Measurements from ENCODE around the gene DERL2.

DNA sequence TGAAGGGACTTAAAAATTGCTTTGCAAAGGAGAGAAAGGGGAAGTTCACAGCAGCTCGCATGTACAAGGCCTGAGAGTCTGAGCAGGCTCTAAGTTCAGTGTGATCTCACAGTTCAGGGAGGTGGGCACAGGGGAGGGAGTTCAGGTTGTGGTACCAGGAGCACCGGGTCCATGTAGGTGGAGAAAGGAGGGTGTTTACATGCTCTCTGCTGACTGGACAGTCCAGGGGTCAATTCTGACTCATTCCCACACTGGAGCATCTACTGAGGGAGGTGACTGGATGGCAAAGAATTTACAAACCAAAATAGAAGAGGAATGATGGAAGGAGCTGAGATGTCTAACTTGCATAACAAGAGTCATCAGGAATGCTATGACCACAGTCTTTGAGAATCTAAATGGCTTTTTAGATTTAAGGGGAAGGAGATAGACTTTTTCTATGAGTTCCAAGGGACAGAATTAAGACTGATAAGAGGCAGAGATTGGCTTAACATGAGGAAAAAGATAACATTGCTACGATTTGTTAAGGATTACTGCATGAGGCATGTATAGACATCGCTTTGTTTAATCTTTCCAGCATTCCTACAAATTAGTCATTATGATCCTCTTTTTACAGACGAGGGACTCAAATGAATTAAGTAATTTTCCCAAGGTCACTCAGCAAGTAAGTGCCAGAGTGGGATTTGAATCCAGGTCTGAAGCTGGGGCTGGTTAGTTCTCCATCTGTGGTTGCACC lies 30.2 kb upstream of the DERL2 start:
- TF ChIP-seq, protein P1, sequence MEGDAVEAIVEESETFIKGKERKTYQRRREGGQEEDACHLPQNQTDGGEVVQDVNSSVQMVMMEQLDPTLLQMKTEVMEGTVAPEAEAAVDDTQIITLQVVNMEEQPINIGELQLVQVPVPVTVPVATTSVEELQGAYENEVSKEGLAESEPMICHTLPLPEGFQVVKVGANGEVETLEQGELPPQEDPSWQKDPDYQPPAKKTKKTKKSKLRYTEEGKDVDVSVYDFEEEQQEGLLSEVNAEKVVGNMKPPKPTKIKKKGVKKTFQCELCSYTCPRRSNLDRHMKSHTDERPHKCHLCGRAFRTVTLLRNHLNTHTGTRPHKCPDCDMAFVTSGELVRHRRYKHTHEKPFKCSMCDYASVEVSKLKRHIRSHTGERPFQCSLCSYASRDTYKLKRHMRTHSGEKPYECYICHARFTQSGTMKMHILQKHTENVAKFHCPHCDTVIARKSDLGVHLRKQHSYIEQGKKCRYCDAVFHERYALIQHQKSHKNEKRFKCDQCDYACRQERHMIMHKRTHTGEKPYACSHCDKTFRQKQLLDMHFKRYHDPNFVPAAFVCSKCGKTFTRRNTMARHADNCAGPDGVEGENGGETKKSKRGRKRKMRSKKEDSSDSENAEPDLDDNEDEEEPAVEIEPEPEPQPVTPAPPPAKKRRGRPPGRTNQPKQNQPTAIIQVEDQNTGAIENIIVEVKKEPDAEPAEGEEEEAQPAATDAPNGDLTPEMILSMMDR (IDR thresholded peaks at IDR 0.05; ENCODE audit: low read length) = no peak
- TF ChIP-seq EZH2 (IDR thresholded peaks at IDR 0.05; ENCODE audit: borderline replicate concordance, low read length) = no peak

Data from OCI-LY1 (cell line).